Measurements from ENCODE around the gene SLC9A8.
A peak's percentile ranks its signal among the peaks of the same experiment; 100 is the strongest.

SLC9A8 gene

GRCh38 chr20:49918446-49918845 lies 105.8 kb downstream of the SLC9A8 start:
- DNase-seq (ENCODE audit: low read depth), result no peak

- no peak for DNase-seq (ENCODE audit: low read depth)
Observed at GRCh38 chr20:49919009-49919408, 106.4 kb downstream of the SLC9A8 start.

GRCh38 chr20:49919461-49919860 lies 106.8 kb downstream of the SLC9A8 start:
- DNase-seq (ENCODE audit: low read depth), result no peak

GRCh38 chr20:49924247-49924646 lies 111.6 kb downstream of the SLC9A8 start:
- no peak for DNase-seq (ENCODE audit: low read depth)

GRCh38 chr20:49925901-49926454 lies 113.3 kb downstream of the SLC9A8 start:
- no peak for DNase-seq (ENCODE audit: low read depth)

- DNase-seq (ENCODE audit: low read depth), result peak; percentile 86
Observed at GRCh38 chr20:49928411-49929141, 115.9 kb downstream of the SLC9A8 start.

GRCh38 chr20:49929142-49929494 lies 116.5 kb downstream of the SLC9A8 start:
- no peak for DNase-seq (ENCODE audit: low read depth)

- DNase-seq (ENCODE audit: low read depth), result no peak
Observed at GRCh38 chr20:49935746-49936152, 123.1 kb downstream of the SLC9A8 start.

- peak; percentile 84 for DNase-seq (ENCODE audit: low read depth)
Observed at GRCh38 chr20:49936153-49937026, 123.8 kb downstream of the SLC9A8 start, which contains the start of gene RNF114. RNF114 (plus strand) TSS chr20:49936397; CDS start chr20:49936413, 16 bp downstream.

GRCh38 chr20:49937027-49937929 lies 124.7 kb downstream of the SLC9A8 start:
- no peak for DNase-seq (ENCODE audit: low read depth)

- DNase-seq (ENCODE audit: low read depth), result peak; percentile 69
Observed at GRCh38 chr20:49938173-49939163, 125.8 kb downstream of the SLC9A8 start.

GRCh38 chr20:49941456-49941855 lies 128.8 kb downstream of the SLC9A8 start:
- no peak for DNase-seq (ENCODE audit: low read depth)
